ENCODE data around the gene SLC7A14. TPM values are rescaled to one million over a fixed set of nuclear protein-coding genes. Genes with fewer than 3 reads are reported as not detected.

The SLC7A14 gene
- total RNA-seq, 1 experiment from 2014 or later: not detected

- intact Hi-C loops (cut with micrococcal nuclease): no loop called here
- Mint-ChIP-seq H3K27ac (ENCODE audit: low read depth, unreplicated experiment) (no peak overlapping the region), H3K4me3 (ENCODE audit: unreplicated experiment) (no peak overlapping the region)
These were observed 114.7 kb downstream of the SLC7A14 start for GRCh38 chr3:170471149-170471548.

DNA sequence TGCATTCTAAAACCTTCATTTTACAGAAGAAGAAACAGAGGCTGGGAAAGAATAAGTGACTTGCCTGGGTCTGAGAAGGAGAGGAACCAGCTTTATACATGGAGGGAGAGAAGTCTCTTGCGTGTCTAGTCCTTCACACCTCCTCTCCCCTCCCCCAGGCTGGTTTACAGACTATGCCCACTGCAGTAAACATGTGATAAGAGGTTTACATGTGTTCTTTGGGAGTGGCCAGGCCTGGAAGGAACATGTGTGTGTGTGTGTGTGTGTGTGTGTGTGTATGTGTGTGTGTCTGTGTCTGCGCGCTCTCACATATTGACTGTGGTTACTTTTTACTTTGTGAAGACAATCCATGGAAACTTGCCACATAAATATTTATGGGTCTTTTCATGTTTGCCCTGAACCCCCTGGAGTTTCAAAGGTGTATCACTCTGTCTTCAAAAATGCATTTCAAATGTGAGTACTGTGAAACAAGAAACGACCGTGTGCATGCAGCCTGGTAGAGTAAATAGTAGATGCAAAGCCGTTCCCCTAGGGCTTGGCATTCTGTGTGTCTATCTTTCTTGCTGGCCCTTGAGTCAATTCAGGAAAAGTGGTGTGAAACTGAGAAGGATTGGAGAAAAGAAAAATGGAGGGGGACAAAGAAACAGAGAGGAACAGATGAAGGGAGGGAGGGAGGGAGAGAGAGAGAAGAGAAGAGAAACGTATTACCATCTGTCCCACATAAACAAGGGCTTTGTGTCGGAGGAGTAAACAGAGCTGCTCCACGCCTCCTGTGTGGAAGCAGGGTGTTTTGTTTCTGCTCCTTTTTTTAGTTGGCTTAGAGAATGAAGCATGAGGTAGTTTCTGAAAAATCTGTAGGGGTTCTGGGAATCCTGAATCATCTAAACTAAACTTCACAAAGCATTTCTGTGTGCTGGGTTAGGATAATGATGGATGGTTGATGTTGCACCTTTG lies 115.5 kb downstream of the SLC7A14 start:
- peaks cover 11% of the 10 kb centered on the region for H3K27me3 Mint-ChIP-seq (ENCODE audit: insufficient read depth, unreplicated experiment)
- no peaks in the 10 kb centered on the region for H3K9me3 Mint-ChIP-seq (ENCODE audit: unreplicated experiment)
- TF ChIP-seq CTCF (IDR thresholded peaks at IDR 0.05; ENCODE audit: unreplicated experiment): no peak
- POLR2A ChIA-PET: no interaction called here
- intact Hi-C loops (cut with micrococcal nuclease): no loop called here
- no TSS peak for BruUV-seq (replicated peaks)
- no peak overlapping the region for H3K4me3 Mint-ChIP-seq (ENCODE audit: unreplicated experiment)
- CTCF ChIA-PET: no interaction called here
- no peak for DNase-seq (ENCODE audit: unreplicated experiment)
- H3K4me1 Mint-ChIP-seq (ENCODE audit: insufficient read depth, unreplicated experiment): peaks cover 8% of the 10 kb centered on the region
- H3K27ac Mint-ChIP-seq (ENCODE audit: low read depth, unreplicated experiment): no peak overlapping the region
- no peaks in the 10 kb centered on the region for H3K36me3 Mint-ChIP-seq (ENCODE audit: insufficient read depth, unreplicated experiment)

More at GRCh38 chr3:170471149-170471548, 114.7 kb downstream of the SLC7A14 start:
- Mint-ChIP-seq H3K9me3 (ENCODE audit: unreplicated experiment) (no peaks in the 10 kb centered on the region), H3K36me3 (ENCODE audit: insufficient read depth, unreplicated experiment) (no peaks in the 10 kb centered on the region), H3K27me3 (ENCODE audit: insufficient read depth, unreplicated experiment) (peaks cover 11% of the 10 kb centered on the region), H3K4me1 (ENCODE audit: insufficient read depth, unreplicated experiment) (peaks cover 8% of the 10 kb centered on the region)
- ChIA-PET CTCF (no interaction called here), POLR2A (no interaction called here)
- no peak for TF ChIP-seq CTCF (IDR thresholded peaks at IDR 0.05; ENCODE audit: unreplicated experiment)
- no TSS peak for BruUV-seq (replicated peaks)
- DNase-seq (ENCODE audit: unreplicated experiment): no peak

- peaks cover 4% of the 10 kb centered on the region for H3K4me1 Mint-ChIP-seq (ENCODE audit: insufficient read depth, unreplicated experiment)
- no peaks in the 10 kb centered on the region for H3K36me3 Mint-ChIP-seq (ENCODE audit: insufficient read depth, unreplicated experiment)
- no peak overlapping the region for H3K4me3 Mint-ChIP-seq (ENCODE audit: unreplicated experiment)
- no TSS peak for BruUV-seq (replicated peaks)
- no peaks in the 10 kb centered on the region for H3K9me3 Mint-ChIP-seq (ENCODE audit: unreplicated experiment)
- DNase-seq (ENCODE audit: unreplicated experiment): no peak
- TF ChIP-seq CTCF (IDR thresholded peaks at IDR 0.05; ENCODE audit: unreplicated experiment): no peak
- POLR2A ChIA-PET: interaction anchor here (0.6 to 1.5 kb wide), 2 partner anchors 11 to 13 kb away, joined by 3 to 4 read pairs; no protein-coding TSS in a partner anchor
- H3K27ac Mint-ChIP-seq (ENCODE audit: low read depth, unreplicated experiment): no peak overlapping the region
- intact Hi-C loops (cut with micrococcal nuclease): no loop called here
- H3K27me3 Mint-ChIP-seq (ENCODE audit: insufficient read depth, unreplicated experiment): peaks cover 11% of the 10 kb centered on the region
- CTCF ChIA-PET: interaction anchor here (0.6 to 1.2 kb wide), 2 partner anchors 37 to 340 kb away, joined by 4 to 6 read pairs; no protein-coding TSS in a partner anchor
These were observed 116.5 kb downstream of the SLC7A14 start for GRCh38 chr3:170469151-170470062.
